GM21737 (cell line): ENCODE results near the gene PDE8B.

Experiments used
- ATAC-seq: cut with Tn5 transposase; IDR thresholded peaks from one replicate; pipeline ENCODE4 v1.9.1; 2021; ENCODE audit warnings: mild to moderate bottlenecking, moderate library complexity; ENCODE audit not compliant: unreplicated experiment

PDE8B gene, protein sequence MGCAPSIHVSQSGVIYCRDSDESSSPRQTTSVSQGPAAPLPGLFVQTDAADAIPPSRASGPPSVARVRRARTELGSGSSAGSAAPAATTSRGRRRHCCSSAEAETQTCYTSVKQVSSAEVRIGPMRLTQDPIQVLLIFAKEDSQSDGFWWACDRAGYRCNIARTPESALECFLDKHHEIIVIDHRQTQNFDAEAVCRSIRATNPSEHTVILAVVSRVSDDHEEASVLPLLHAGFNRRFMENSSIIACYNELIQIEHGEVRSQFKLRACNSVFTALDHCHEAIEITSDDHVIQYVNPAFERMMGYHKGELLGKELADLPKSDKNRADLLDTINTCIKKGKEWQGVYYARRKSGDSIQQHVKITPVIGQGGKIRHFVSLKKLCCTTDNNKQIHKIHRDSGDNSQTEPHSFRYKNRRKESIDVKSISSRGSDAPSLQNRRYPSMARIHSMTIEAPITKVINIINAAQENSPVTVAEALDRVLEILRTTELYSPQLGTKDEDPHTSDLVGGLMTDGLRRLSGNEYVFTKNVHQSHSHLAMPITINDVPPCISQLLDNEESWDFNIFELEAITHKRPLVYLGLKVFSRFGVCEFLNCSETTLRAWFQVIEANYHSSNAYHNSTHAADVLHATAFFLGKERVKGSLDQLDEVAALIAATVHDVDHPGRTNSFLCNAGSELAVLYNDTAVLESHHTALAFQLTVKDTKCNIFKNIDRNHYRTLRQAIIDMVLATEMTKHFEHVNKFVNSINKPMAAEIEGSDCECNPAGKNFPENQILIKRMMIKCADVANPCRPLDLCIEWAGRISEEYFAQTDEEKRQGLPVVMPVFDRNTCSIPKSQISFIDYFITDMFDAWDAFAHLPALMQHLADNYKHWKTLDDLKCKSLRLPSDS

DNA sequence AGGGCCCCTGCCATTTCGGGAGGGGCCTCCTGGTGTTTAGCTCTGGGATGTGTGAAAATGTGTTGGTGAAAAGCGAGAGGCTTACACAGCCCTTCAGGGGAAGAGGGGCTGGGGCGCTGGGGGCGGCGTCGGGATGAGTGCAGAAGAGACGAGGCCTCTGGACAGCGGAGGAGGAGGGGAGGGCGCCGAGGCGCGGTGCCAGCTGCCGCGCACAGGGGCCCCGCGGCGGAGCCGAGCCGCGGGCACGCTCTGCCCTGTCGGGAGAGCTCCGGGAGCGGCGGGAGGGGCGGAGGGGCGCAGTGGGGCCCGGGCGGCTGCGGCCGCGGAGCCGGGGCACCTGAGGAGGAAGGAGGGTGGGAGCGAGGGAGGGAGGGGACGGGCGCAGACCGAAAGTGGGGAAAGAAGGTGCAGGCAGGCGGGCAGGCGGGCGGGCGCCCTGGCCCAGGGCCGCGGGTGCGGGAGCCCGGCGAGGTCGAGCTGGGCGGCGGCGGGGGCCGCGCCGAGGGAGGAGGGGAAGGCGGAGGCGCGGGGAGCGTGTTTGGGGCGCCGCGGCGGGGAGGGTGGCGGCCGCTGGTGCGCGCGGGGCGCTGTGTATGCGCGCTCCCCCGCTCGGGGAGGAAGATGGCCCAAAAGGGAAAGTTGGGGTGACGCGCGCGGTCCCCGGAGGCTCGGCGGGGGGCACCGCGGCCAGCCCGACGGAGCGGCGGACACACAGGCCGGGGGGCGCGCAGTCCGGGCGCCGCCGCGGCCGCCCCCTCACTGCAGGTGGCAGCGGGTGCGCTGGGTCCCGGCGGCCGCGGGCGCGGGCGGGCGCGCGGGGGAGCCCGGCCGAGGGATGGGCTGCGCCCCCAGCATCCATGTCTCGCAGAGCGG lies at the start of gene PDE8B:
Gene PDE8B (plus strand): TSS at position 590 of the 873 bp plus-strand sequence. CDS start 246 bp downstream, at position 836.
- no peak for ATAC-seq

DNA sequence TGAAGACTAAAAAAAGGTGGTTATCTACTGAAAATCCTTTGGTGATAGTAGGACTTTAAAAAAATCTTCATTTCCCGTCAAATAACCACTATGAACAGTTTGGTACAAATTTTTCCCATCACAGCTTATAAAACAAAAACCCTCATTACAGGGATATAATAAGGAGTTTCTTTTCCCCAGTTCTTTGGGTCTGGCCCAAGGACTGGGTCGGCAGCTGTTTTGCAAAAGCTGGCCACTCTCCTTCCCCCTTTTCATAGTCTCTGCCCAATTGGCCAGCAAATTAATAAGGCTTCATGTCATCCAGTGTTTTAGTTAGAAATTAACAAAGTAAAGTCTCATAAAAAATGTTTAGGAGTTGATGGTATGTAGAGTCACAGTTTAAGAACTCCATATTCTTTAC lies 47.0 kb upstream of the PDE8B start:
- ATAC-seq, result no peak

DNA sequence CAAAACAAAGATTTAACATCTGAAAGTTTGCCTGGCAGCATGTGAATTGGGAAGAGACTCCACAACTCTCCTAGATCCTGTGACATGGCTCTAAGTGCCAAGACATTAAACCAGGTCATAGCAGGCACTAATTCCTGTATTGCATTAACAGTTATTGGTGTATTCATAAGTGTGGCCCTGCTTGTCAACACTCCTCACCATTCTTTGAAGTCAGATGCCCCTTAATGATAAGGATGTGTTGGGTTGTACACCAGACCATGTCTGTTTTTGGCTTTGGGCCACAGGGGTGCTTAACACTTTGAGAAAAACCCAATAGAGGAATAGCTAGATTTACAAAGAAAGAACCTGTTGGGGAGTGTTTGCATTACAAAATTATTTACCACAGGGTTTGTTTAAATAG lies 43.4 kb upstream of the PDE8B start:
- no peak for ATAC-seq

DNA sequence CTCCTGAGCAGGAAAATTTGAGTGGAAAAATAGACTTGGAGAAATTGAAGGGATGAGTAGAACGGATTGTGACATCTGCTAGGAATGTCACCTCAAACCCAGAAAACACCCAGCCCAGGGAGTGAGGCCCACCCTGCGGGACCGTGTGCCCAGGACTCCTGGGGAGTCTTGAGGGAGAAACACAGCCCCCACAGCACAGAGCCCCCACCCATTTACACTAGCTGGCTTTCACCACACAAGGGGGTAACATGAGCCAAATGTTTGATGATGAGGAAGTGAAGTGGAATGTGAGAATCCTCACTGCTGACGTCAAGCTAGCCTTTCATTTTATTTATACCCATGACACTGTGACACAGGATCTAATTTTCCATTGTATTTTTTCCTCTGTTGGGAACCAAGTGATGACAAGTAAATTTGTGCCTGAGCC lies 42.8 kb upstream of the PDE8B start:
- ATAC-seq, result no peak

DNA sequence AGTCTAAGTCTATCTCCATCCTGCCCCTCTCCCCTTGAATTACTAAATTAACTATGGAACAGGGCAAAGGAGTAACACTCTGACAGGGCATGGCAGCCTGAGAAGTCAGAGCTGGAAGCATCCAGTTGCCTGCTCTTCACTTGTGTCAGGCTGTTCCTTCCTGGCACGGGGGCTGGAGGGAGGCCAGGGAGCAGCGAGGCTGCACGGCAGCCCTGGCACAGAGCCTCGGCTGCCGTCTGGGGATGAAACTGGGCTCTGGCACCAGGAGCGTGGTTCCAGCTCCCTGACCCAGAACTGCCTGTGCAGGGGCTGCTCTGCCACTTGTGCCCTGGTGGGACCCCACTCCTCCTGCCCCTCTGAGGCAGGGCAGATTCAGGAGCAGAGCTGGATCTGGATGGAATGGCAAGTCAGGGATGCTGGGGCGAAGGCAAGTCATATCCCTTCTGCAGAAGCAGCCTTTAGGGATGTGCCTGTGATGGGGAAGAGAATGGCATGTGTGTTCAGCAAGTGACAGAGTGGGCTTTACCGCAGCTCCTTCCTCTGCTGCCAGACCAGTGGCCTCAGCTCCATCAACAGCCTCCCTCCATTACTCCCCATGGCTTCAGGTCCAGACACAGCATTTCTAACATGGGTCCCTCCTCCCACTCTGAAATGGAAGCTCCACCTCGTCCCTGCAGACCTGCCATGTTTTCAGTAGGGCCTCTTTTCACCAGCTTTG lies 42.2 kb upstream of the PDE8B start:
- no peak for ATAC-seq

DNA sequence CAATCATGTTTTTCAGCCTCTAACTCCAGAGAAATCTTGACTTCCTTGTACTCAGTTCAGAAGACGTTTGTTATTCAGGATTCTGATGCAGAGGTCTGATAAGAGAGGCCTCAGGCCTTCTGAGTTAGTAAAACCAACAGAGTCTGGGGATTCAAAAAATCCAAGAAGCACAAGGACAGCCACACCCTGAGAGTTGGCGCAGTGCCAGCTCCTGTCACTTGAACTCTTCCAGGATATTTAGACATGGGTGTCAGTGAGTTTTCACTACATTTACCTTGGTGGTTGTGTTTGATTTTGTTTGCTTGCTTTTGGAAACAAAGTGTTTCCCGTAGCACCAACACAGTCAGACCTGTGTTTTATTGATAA lies 41.6 kb upstream of the PDE8B start:
- no peak for ATAC-seq

DNA sequence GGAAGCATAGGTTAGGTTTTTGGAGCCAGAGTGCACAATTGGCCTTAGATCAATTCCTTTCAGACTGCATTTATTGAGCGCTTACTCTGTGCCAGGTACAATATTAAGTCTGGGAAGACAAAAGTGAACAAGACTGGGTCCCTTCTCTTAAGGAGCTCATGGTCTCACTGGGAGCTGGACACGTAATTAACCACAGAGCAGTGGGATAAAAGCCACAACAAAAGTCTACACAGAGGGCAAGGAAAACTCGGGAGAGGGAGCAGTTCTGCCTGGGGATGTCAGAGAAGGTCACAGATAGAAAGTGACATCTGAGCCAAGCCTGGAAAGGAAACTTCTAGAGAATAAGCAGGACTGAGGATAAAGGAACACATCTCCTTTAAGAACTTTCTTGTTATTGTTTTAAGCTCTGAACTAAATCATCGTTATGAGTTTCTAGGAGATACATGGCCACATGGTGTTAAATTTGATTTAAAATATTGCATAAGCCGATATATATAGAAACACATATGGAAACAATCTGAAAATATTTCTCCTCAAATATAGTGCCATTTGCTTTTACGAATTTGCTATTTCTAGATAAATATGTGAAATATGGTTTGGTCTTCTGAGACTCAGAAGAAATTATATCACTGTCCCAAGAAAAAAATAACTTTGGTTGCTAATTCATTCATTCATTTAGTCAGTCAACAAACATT lies 40.1 kb upstream of the PDE8B start:
- ATAC-seq, result no peak

DNA sequence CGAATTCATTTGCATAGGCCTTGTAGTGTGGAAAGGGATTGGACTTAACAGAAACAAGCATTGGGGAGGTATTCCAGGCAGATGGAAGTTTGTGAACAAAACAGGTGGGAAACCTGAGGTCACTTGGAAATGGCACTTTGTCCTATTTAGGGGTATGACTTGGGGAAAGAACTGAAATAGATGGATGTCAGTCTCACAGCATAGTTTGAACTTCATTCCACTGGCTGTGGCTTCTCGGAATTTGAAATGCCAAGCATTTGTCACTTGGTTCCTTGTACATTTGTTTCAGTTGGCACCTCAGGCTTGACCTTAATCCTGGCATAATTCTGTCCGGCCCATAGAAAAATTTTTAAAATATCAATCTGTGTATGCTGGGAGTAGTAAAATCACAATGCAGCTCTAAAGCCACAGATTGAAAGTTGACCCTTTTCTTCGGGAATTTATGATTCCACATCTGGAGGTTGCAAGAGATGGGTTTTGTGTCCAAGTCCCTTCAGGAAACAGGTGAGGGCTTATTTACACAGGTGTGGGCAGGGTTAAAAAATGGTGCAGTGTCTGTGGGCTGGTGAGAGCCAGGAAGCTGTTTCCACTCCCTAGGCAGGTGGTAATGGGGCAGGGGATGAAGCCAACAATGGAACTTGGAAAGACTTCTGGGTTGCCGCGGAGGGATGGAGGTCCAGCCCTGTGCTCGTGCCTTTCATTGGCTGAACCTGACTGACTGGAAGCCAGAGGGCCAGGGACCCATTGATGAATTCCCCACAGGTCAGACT lies 39.2 kb upstream of the PDE8B start:
- no peak for ATAC-seq

DNA sequence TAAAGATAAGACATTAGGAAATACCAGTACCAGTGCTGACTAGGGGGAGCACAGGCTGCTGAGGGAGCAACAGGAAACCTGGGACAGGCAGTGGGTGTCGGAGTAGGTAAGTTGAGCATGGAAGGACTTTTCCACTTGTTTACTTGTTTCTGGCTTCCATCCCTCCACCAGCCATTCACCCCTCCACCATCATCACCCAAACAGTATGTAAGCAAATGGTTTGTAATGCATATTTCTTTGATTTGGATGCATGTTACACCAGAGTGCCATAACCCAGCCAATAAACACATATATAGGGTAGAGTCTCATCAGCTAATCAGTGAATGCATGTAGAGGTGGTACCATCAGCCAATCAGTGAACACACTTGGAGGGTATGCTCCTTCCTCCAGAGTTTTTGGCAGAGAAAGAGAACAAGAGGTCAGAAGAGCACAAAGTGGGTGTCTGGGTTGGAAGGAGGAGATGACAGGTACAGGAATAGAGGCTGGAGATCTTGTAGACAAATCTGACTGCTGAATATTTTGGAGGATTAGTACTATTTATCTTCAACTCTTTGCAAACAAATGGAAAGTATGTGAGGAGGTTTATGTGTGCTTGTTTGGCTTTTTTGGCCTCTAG lies 37.7 kb upstream of the PDE8B start:
- ATAC-seq, result no peak

DNA sequence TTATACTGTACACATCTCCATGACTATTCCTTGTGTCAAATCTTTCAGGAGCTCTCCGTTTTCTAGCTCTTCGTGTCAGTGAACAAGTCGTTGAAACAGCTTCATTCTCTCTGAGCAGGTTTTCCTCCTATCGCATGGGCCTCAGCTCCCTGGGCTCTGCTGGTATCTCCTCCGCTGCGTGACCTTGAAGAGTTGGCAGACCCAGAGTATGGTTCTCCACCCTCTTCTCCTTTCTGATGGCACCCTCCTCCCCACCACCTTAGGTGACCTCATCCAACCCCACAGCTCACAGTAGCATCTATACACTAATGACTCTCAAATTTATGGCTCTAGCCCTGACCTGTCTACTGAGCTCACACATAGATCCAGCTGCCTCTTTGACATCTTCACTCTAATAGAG lies 36.0 kb upstream of the PDE8B start:
- no peak for ATAC-seq

DNA sequence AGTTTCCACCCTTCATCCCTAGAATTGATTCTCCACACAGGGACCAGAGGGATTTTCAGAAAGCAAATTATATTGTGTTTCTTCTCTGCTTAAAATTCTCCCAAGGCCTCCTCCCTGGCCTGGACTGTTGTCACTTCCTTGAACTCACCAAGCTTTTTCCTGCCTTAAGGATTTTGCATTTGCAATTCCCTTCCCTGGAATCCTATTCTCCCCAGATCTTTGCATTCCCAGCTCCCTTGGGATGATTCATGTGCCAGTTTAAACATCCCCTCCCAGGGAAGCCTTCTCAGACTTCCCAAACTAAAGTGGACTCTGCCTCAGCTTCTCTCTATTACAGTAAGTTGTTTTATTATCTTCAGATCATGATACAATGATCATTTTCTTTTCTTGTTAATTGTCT lies 35.2 kb upstream of the PDE8B start:
- no peak for ATAC-seq

DNA sequence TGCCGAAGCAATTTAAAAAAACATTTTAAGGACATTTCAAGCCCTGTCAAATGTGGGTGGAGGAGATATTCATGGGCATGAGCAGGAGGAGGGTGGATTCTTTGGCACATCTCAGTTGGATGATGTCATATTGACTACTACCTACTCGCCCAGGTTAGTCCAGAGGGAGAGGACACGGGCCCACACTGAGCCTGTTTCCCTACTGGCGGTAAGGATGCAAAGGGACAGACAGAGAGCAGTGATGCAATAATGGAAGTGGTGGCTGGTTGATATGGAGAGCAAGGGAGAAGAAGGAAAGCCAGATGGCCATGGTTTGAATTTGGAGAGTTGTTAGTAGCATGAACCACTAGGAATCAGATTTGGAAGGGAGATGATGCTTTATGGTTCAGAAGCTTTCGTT lies 34.1 kb upstream of the PDE8B start:
- no peak for ATAC-seq

DNA sequence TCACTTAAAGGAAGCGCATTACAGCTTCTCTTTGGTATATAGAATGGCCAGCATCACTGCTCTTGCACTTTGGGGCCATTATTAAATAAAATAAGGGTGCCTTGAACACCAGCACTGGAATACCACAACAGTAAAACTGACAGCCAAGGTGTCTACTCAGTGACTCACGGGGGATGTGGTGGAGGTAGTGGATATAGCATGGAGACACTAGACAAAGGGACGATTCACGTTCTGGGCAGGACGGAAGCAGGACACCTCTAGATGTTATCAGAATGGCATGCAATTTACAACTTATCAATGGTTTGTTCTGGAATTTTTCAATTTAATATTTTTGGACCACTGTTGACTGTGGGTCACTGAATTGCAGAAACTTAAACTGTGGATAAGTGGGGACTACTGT lies 32.9 kb upstream of the PDE8B start:
- no peak for ATAC-seq

DNA sequence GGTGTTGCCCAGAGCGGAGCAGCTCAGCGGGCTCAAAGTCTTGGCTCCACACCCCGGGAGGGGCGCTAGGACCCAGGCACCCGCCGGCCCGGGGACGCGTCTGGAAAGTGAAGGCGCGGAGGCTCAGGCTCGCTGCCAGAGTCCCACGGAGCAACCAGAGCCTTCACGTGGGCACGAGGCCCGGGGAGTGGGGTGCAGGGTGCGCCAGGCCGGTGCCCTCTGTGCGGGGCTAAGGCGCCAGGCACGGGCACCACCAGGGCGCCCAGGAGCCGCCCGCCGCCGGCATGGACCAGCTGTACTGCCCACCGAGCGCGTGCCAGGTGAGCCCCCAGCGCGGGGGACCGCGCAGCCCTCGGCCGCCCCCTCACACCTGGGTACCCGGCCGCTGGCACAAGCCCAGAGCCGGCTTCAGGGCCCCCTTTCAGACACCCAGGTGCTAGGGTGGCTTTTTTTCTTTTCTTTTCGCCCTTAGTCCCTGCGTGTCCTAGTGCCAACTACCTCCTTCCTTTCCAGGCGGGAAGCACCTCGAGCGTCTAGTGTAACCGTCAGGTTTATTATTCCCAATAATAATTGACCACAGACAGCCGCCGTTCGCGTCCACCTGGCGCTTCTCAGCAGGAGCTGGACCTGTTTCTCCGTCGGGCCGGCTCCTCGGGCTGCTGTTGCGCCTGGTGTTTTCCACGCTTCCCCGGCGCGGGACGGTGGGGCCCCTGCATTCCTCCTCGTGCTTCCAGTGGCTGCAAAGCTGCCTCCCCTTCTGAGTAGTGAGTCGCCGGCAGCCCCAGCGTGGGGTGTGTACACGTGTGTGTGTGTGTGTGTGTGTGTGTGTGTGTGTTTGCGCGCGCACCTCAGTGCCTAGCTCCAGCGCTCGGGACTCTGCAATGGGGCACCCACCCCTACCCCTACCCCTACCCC lies 30.1 kb upstream of the PDE8B start:
- ATAC-seq, result no peak

DNA sequence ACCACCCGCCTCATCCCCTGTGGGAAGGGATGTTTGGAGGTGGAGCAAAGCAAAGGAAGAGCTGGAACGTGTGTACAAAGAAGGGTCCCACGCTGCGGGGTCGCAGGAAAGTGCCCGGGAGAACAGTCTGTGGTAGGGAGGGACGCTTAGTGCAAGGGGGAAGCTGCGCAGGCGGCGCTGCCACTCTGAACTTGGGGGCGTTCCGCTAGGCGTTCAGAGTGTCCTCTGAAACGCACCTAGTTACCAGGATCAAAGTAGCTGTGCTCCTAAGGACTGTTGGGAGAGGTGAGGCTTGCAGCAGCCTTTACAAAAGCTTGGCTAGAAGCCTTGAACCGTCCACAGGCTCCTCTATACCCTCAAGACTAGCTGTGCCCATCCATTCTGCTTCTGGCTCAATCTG lies 29.3 kb upstream of the PDE8B start:
- ATAC-seq, result no peak

DNA sequence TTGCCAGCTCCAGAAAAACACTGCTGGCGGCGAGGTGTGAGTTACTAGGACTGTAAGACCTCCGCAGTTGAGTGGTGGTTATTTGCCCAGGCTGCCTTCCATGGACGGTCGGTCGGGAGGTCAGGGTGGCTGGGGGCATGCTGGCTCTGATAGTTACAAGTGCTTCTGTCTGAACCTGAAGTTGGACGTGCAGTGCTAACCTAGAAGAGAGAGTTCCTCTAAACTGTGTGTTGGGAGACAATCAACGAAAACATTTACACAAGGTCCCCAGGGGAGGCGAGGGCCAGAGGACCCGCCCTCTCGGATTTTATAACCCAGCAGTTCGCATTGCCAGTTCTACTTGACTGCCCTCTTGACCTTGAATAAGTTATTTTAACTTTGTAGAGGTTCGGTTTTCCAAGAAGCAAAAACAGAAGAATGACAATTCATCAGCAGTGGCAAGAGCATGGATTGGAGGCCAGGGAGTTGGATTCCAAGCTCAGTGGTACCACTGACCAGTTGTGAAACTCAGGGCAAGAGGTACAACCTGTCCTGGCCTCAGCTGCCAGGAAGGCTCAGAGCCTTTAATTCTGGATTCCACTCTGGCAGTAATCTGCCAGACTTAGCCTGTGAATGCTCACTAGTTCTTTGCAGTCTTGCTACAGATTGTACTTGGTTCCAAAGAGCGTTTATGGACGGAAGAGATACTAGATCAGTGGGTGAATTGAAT lies 28.7 kb upstream of the PDE8B start:
- no peak for ATAC-seq

DNA sequence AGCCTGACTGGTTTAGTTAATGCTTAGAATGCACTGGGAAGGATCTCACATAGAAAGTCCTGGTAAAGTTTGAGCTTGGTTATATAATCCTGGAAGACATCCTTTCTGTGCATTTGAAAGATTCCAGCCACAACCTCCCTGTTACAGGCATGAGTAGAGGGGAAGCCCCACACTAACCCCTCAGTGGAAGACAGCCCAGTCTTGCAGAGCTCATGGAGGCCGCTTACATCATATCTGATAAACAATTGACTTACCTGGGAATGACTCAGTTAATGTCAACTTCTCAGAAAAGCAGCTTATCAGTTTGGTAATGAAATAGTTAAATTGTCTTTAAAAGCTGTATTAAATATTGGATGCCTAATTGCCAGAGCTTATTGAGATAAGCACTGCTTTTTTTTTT lies 28.1 kb upstream of the PDE8B start:
- no peak for ATAC-seq
